Left lung (tissue), 14 donors: ENCODE measurements around the gene BACE2. TPM values are rescaled to one million over a fixed set of nuclear protein-coding genes. Genes with fewer than 3 reads are reported as not detected.

ENCODE experiments used
- ATAC-seq: fragments of 200-7000 bp; cut with Tn5 transposase; one replicate; pipeline ENCODE4 v1.9.1; 2020; ENCODE audit warnings: moderate library complexity
- DNase-seq, 4 donors: peaks; one replicate each; pipeline ENCODE4 v3.0.0-alpha.2; 2013 to 2020
- H3K27ac ChIP-seq, 2 donors: fragments of 200-600 bp; sonication (generic) in 1 of 2; one replicate each; pipeline versions ENCODE4 v1.5.0 to v1.8.0; 2020 to 2021
- H3K27me3 ChIP-seq, 2 donors: fragments of 200-600 bp; sonication (generic) in 1 of 2; one replicate each; pipeline versions ENCODE4 v1.5.0 to v1.8.0; 2020 to 2021
- H3K36me3 ChIP-seq, 2 donors: fragments of 200-600 bp; sonication (generic) in 1 of 2; one replicate each; pipeline versions ENCODE4 v1.5.0 to v1.8.0; 2020 to 2021
- H3K4me1 ChIP-seq, 2 donors: fragments of 200-600 bp; one replicate each; pipeline ENCODE4 v1.8.0; 2021
- H3K4me3 ChIP-seq, 2 donors: fragments of 200-600 bp; sonication (generic) in 1 of 2; one replicate each; pipeline versions ENCODE4 v1.5.0 to v1.8.0; 2020 to 2021; ENCODE audit warnings: mild to moderate bottlenecking in 1 of 2
- H3K9me3 ChIP-seq, 2 donors: fragments of 200-600 bp; sonication (generic) in 1 of 2; one replicate each; pipeline versions ENCODE4 v1.5.0 to v1.8.0; 2020 to 2021
- CTCF ChIP-seq, 2 donors: fragments of 200-600 bp; sonication (generic) in 1 of 2; IDR thresholded peaks; one replicate each; pipeline versions ENCODE4 v1.5.0 to v1.8.0; 2021; ENCODE audit warnings: antibody characterized with exemption in 2 of 2
- intact Hi-C, 2 donors: fragments of 100-400 bp; cut with DNase I; formaldehyde crosslinking; loops; one replicate each; pipeline versions ENCODE4 v1.11.2 to v1.14.2; 2022
- long read RNA-seq, 12 donors: library from polyadenylated mRNA in 2 of 12; unstranded in 2 of 12; transcript quantifications; one replicate each; pipeline ENCODE4 v2.0.0 and lab custom pipeline, GENCODE V29; 2019 to 2026
- polyA plus RNA-seq, 6 donors: library from polyadenylated mRNA; unstranded; fragments of 120-200 nt; gene quantifications; one replicate each; pipeline ENCODE4 v1.2.1, GENCODE V29; 2013; ENCODE audit not compliant: insufficient read length in 6 of 6
- total RNA-seq, 2 donors: library from RNA; stranded (reverse); fragmentation: NEBNext Ultra II Directional; extraction: Animal tissue kit (Norgen Biotek cat#: 25700); gene quantifications; one replicate each; pipeline ENCODE4 v1.2.1, GENCODE V29; 2021
- donor health status: DM: no; HTN: yes; CAD: no.
- donor health status: DM: no; HTN: no; CAD: no.

BACE2 gene
- 10 to 100 TPM; 41.5 to 44.6 TPM for total RNA-seq
- 10 to 100 TPM; 29.2 to 40.4 (median 34.5) TPM for polyA plus RNA-seq
- long read RNA-seq, donor 1, transcript BACE2-202 (9 exons, 2,993 nt), result major isoform, 6 of 6 reads
- long read RNA-seq, donor 1, partial matches to known transcripts, result 0 of 6 reads
- long read RNA-seq, donor 1, other reads (novel, unspliced or antisense), result 0 of 6 reads
- long read RNA-seq, donor 2, transcript BACE2-202 (9 exons, 2,993 nt), result major isoform, 6 of 7 reads
- long read RNA-seq, donor 2, partial matches to known transcripts, result 0 of 7 reads
- long read RNA-seq, donor 2, other reads (novel, unspliced or antisense), result 0 of 7 reads
- long read RNA-seq, donor 3, partial matches to known transcripts, result 0 of 4 reads
- long read RNA-seq, donor 3, other reads (novel, unspliced or antisense), result 0 of 4 reads
- long read RNA-seq, donor 4, transcript BACE2-202 (9 exons, 2,993 nt), result major isoform, 7 of 20 reads
- long read RNA-seq, donor 4, partial matches to known transcripts, result 11 of 20 reads
- long read RNA-seq, donor 4, other reads (novel, unspliced or antisense), result 1 of 20 reads
- long read RNA-seq, donor 5, partial matches to known transcripts, result 0 of 7 reads
- long read RNA-seq, donor 5, other reads (novel, unspliced or antisense), result 0 of 7 reads
- long read RNA-seq, donor 6, transcript BACE2-202 (9 exons, 2,993 nt), result major isoform, 5 of 5 reads
- long read RNA-seq, donor 6, partial matches to known transcripts, result 0 of 5 reads
- long read RNA-seq, donor 6, other reads (novel, unspliced or antisense), result 0 of 5 reads
- long read RNA-seq, donor 7, partial matches to known transcripts, result 0 of 4 reads
- long read RNA-seq, donor 7, other reads (novel, unspliced or antisense), result 0 of 4 reads
- long read RNA-seq, donor 8, transcript BACE2-202 (9 exons, 2,993 nt), result major isoform, 6 of 6 reads
- long read RNA-seq, donor 8, partial matches to known transcripts, result 0 of 6 reads
- long read RNA-seq, donor 8, other reads (novel, unspliced or antisense), result 0 of 6 reads
- long read RNA-seq, donor 9, result 0 reads
- long read RNA-seq, donor 10, transcript BACE2-202 (9 exons, 2,993 nt), result major isoform, 38 of 48 reads
- long read RNA-seq, donor 10, partial matches to known transcripts, result 2 of 48 reads
- long read RNA-seq, donor 10, other reads (novel, unspliced or antisense), result 8 of 48 reads
- long read RNA-seq, donor 11, partial matches to known transcripts, result 0 of 3 reads
- long read RNA-seq, donor 11, other reads (novel, unspliced or antisense), result 0 of 3 reads
- long read RNA-seq, donor 12, partial matches to known transcripts, result 0 of 4 reads
- long read RNA-seq, donor 12, other reads (novel, unspliced or antisense), result 0 of 4 reads

GRCh38 chr21:41167348-41168342, at the start of gene BACE2:
Gene BACE2 (plus strand): TSS chr21:41168160. CDS start chr21:41168264, 104 bp downstream.
- H3K27me3 ChIP-seq, result peaks cover 0 to 52% of the 10 kb centered on the region in 2 donors
- intact Hi-C loops, result no loop called here
- peak within 1 kb of the TSS; percentile 82 to 91 for H3K27ac ChIP-seq
- peak; percentile 78 to 91 (median 84) for DNase-seq
- H3K4me1 ChIP-seq, result peaks cover 0 to 26% of the 10 kb centered on the region in 2 donors
- H3K36me3 ChIP-seq, result no peaks in the 10 kb centered on the region
- peak; percentile 88 for ATAC-seq
- H3K4me3 ChIP-seq, result peak within 1 kb of the TSS; percentile 57 to 62
- H3K9me3 ChIP-seq, result no peaks in the 10 kb centered on the region
- TF ChIP-seq CTCF (IDR thresholded peaks at IDR 0.05), result peak; percentile 47 to 54

GRCh38 chr21:41119901-41120300, 48.1 kb upstream of the BACE2 start:
- DNase-seq, result no peak
- H3K27ac ChIP-seq, result no peak overlapping the region
- no peaks in the 10 kb centered on the region for H3K36me3 ChIP-seq
- H3K4me3 ChIP-seq, result no peak overlapping the region
- no peaks in the 10 kb centered on the region for H3K9me3 ChIP-seq
- intact Hi-C loops, result no loop called here
- H3K4me1 ChIP-seq, result no peaks in the 10 kb centered on the region
- ATAC-seq, result no peak
- H3K27me3 ChIP-seq, result no peaks in the 10 kb centered on the region
- TF ChIP-seq CTCF (IDR thresholded peaks at IDR 0.05), result no peak

- ATAC-seq (no peak), DNase-seq (no peak)
- Histone ChIP-seq H3K9me3 (no peaks in the 10 kb centered on the region), H3K27ac (no peak overlapping the region), H3K27me3 (no peaks in the 10 kb centered on the region), H3K4me1 (no peaks in the 10 kb centered on the region), H3K36me3 (no peaks in the 10 kb centered on the region), H3K4me3 (no peak overlapping the region)
- intact Hi-C loops, result no loop called here
- TF ChIP-seq CTCF (IDR thresholded peaks at IDR 0.05), result no peak
Measured at GRCh38 chr21:41120997-41121396, 47.0 kb upstream of the BACE2 start.

GRCh38 chr21:41121785-41122415, 46.1 kb upstream of the BACE2 start:
- H3K4me1 ChIP-seq, result no peaks in the 10 kb centered on the region
- peak; percentile 98 for ATAC-seq
- peak; percentile 68 to 88 for TF ChIP-seq CTCF (IDR thresholded peaks at IDR 0.05)

More at GRCh38 chr21:41121785-41122415, 46.1 kb upstream of the BACE2 start:
- H3K27ac ChIP-seq, result no peak overlapping the region
- no peaks in the 10 kb centered on the region for H3K27me3 ChIP-seq
- intact Hi-C loops, result no loop called here
- no peak overlapping the region for H3K4me3 ChIP-seq
- no peaks in the 10 kb centered on the region for H3K36me3 ChIP-seq
- H3K9me3 ChIP-seq, result no peaks in the 10 kb centered on the region
- DNase-seq, result peak in 3 of 4 donors; percentile 65 to 85 (median 73)
